ENCODE results near the gene NRBF2.

GRCh38 chr10:63142136-63142535 is 9.0 kb downstream of the NRBF2 start:
- TF ChIP-seq CTCF (conservative IDR thresholded peaks at IDR 0.05; ENCODE audit: low read depth, low read length): no peak
- TF ChIP-seq SMC3 (IDR thresholded peaks at IDR 0.05; ENCODE audit: low read depth, low read length): no peak
- TF ChIP-seq, protein P1, sequence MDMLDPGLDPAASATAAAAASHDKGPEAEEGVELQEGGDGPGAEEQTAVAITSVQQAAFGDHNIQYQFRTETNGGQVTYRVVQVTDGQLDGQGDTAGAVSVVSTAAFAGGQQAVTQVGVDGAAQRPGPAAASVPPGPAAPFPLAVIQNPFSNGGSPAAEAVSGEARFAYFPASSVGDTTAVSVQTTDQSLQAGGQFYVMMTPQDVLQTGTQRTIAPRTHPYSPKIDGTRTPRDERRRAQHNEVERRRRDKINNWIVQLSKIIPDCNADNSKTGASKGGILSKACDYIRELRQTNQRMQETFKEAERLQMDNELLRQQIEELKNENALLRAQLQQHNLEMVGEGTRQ (IDR thresholded peaks at IDR 0.05; ENCODE audit: low read depth, low read length): no peak
- TF ChIP-seq RAD21 (IDR thresholded peaks at IDR 0.05; ENCODE audit: low read length): no peak
- TF ChIP-seq CHD1 (IDR thresholded peaks at IDR 0.05; ENCODE audit: low read depth, low read length): no peak

Measured in IMR-90 (cell line).